GM12864 (cell line): Measurements from ENCODE around the gene POLR2H.
A peak's percentile ranks its signal among the peaks of the same experiment; 100 is the strongest.

ENCODE experiments used
- DNase-seq: peaks from one replicate; pipeline ENCODE4 v3.0.0-alpha.2; 2011; ENCODE audit warnings: low read depth
- H3K4me3 ChIP-seq: 2 replicates; pipeline ENCODE4 v1.5.1; 2011; ENCODE audit warnings: mild to moderate bottlenecking, low read depth, low read length, control low read depth
- CTCF ChIP-seq: IDR thresholded peaks from 2 replicates; pipeline ENCODE4 v1.5.1; 2011; ENCODE audit warnings: low read depth, mild to moderate bottlenecking, moderate library complexity, low read length, control low read depth, inconsistent platforms; ENCODE audit errors: missing control alignments

POLR2H gene

GRCh38 chr3:184358921-184359350, 2.6 kb upstream of the POLR2H start:
- TF ChIP-seq CTCF = no peak
- no peak overlapping the region for H3K4me3 ChIP-seq
- no peak for DNase-seq

GRCh38 chr3:184359610-184360009, 1.9 kb upstream of the POLR2H start:
- no peak for TF ChIP-seq CTCF
- no peak overlapping the region for H3K4me3 ChIP-seq
- DNase-seq = no peak

GRCh38 chr3:184360070-184360928, 1.2 kb upstream of the POLR2H start:
- H3K4me3 ChIP-seq = peak overlapping the region; percentile 90

GRCh38 chr3:184360929-184361531, 480 bp upstream of the POLR2H start:
- no peak for DNase-seq
- TF ChIP-seq CTCF = no peak
- H3K4me3 ChIP-seq = peak overlapping the region; percentile 90

More at GRCh38 chr3:184360070-184360928, 1.2 kb upstream of the POLR2H start:
- no peak for DNase-seq
- TF ChIP-seq CTCF = no peak

- TF ChIP-seq CTCF = no peak
- peak overlapping the region; percentile 90 for H3K4me3 ChIP-seq
- no peak for DNase-seq
These were observed 590 bp downstream of the POLR2H start for GRCh38 chr3:184361932-184362667.

- DNase-seq = peak; percentile 95
- H3K4me3 ChIP-seq = peak overlapping the region; percentile 90
- TF ChIP-seq CTCF = peak; percentile 64
These were observed 1.4 kb downstream of the POLR2H start for GRCh38 chr3:184362668-184363546.
